Ramos (cell line): Measurements from ENCODE around the gene LCN12.

Source experiments
- in situ Hi-C: fragments of 300-500 bp; cut with MboI; formaldehyde crosslinking; loops from one replicate; pipeline ENCODE4 v1.14.3; 2022; ENCODE audit warnings: low sequenced_read_pairs; ENCODE audit not compliant: unreplicated experiment

The LCN12 gene

DNA sequence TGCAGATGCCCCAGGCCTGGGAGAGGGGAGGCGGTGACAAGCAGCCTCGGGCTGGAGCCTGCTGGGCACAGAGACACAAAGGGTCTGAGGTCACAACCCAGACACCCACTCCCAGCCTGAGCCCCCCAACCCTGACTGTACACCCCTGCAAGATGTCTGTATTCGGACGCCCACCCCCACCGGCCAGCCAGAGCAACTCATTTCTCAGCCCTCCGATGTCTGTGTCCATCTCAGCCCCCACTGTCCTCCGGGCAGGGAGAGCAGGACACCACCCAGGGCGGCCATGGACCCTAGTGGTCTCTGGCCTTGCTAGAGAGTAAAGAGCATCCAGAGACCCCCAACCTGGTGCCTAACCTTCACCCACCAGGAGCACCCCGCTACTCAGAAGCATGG is 3.9 kb downstream of the LCN12 start:
- in situ Hi-C loops = no loop called here

DNA sequence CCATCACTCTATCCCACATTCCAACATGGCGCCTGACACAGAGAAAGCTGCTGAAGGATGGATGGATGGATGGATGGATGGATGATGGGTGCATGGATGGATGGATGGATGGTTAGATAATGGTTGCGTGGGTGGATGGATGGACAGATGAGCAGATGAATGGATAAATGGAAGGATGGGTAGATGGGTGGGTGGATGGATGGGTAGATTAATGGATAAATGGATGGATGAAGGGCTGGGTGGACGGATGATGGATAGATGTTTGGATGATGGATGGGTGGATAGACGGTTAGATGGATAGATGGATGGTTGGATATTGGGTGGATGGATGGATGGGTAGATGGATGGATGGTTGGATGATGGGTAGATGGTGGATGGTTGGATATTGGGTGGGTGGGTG is 4.5 kb downstream of the LCN12 start:
- in situ Hi-C loops = no loop called here

DNA sequence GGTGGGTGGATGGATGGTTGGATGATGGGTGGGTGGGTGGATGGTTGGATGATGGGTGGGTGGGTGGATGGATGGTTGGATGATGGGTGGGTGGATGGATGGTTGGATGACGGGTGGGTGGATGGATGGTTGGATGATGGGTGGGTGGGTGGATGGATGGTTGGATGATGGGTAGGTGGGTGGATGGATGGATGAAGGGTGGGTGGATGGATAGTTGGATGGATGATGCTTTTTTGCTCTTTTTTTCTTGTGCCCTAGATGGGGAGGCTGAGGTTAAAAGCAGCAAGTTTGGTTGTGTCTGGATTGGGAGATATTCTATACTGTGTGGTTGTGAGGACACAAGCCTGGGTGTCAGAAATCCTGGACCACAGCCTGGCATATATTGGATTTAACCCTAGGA is 5.4 kb downstream of the LCN12 start:
- in situ Hi-C loops = no loop called here

DNA sequence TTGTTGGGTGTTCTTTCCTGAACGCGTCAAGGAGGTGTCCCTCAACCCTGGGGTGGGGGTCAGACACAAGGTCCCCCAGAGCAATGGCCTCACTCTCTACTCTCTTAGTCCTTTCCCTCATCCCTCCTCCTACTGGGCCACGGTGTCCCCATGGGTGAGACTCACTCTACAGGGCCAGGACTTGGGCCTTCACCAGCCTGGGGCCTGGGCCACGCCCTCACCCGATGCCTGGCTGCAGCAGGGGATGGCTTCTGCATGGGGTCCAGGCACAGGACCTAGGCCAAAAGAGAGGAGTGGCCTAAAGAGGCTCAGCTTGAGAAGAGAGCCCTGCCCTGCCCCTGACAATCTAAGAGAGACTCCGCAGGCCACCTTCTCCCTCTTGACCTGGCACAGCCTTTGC is 5.8 kb downstream of the LCN12 start:
- in situ Hi-C loops = no loop called here

DNA sequence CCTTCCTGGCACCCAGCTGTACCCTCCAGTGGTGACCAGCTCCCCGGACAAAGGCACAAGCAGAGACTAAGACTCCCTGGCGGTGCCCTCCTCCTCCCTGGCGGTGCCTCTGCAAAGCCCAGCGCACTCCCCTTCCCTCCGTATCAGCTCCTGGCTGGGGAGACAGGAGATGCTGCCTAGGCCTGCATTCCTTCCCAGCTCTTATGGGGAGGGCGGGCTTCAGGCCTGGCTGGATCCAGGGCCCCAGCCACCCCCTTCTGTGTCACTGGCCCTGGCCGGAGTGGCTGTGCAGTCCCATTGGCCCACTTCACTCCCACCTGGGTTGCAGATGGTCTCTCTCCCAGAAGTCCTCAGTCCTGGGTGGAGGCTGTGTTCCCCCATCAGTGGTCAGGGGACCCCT is 6.4 kb downstream of the LCN12 start:
- in situ Hi-C loops = no loop called here

DNA sequence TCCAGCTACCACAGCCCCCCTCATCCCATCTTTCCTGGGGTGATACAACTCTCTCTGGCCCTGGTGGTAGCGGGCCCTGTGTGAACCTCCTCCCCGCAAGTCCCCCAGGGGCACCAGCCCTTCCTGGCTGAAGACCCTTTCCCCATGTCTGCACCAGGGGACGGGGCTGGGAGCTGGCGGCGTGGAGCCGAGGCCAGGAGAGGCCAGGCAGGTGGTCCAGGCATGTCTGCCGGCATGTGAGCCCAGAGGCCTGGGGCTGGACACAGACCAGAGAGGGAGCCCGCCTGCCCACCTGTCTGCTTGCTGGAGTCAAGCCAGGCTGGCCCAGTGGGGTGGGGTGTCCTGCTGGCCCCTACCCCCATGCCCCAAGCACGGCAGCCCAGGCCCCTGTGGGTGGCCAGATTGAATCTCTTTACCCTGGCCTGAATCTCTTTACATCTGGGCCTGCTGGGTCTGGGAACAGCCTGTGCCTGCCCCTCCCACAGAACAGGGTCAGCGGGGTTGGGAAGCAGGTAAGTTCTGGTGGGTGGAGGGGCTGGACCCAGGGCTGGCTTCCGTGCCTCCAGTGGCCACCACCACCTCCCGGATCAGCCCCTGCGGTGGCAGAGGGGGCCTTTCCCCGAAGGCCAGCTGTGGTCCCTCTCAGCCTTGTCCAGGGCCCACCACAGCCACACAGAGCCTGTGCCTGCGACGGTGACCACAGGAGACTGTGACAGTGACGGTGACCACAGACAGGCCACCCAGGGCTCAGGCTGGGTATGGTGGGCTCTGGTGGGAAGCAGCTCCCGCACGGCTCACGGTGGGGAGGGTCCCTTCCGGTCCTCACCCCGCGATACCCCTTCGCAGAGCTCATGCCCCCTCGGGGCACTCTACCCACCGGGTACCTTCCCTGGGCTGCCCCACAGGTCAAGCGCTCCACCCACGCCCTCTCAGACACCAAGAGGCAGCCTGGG is 7.1 kb downstream of the LCN12 start:
- in situ Hi-C loops = no loop called here

DNA sequence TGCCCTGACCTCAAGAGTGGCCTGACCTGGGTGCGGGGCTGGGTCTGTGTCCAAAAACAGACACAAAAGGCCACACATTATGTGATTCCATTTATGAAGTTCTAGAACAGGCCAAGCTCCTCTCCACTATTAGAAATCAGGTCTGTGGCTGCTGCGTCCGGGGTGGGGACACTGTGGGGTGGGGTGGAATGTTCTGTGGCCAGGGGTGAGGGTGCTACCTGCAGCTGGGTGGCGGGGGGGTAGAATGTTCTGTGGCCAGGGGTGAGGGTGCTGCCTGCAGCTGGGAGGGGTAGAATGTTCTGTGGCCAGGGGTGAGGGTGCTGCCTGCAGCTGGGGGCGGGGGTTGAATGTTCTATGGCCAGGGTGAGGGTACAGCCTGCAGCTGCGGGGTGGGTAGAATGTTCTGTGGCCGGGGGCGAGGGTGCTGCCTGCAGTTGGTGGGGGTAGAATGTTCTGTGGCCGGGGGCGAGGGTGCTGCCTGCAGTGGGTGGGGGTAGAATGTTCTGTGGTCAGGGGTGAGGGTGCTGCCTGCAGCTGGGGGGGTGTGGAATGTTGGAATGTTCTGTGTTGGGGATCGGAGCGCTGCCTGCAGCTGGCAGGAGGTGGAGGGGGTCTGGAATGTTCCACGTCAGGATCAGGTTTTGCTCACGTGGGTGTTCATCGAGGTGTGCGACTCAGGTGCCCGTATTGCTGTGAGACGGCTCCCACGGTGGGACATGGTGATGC is 8.3 kb downstream of the LCN12 start:
- in situ Hi-C loops = no loop called here

DNA sequence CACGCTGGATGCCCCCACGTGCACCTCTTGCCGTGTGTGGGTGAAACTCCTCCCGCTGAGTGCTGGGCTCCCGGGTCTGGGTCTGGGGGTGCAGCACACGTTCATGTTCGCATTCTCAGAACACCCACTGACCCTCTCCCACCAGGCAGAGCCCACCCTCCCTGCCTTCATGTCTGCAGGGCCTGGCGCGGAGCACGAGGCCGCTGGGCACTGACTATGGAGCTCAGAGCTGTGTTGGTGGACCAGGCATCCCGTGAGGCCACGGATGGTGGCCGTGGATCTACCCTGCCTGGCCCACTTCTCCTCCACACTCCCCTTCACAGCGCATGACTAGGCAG is 8.8 kb downstream of the LCN12 start:
- in situ Hi-C loops = no loop called here

DNA sequence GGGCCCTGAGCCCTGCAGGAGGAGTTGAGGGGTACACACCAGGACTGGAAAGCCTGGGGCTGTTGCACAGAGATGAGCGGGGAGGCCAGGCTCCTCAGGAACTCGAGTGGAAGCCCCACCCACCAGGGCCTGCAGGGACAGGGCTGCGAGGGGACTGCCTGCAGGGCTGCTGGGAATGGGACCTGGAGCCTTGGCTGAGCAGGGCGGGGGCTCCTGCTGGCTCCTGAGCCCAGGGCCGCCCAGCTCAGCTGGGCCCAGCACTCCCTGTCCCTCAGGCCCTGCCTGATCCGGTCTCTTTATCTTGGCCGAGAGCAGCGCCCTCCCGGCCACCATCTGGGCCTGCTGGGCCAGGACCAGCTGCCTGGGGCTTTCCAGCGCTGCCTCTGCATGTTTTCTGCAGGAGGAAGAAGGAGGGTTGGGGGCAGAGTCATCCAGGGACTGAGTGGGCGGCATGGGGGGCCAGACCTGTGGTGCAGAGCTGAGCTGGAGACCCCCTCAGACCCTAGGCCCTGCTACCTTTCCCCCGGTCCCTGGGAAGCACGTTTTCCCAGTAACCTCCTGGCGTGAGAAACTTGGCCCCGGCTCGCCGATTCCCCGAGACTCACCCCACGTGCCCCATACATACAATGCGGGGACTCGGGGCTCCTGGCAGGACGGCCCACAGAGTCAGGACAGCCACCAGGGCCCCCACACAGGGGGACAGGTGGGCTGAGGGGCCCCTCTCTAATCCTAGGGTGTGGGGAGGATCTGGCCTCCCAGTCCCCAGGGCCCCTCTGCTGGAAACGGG is 9.4 kb downstream of the LCN12 start:
- in situ Hi-C loops = no loop called here

DNA sequence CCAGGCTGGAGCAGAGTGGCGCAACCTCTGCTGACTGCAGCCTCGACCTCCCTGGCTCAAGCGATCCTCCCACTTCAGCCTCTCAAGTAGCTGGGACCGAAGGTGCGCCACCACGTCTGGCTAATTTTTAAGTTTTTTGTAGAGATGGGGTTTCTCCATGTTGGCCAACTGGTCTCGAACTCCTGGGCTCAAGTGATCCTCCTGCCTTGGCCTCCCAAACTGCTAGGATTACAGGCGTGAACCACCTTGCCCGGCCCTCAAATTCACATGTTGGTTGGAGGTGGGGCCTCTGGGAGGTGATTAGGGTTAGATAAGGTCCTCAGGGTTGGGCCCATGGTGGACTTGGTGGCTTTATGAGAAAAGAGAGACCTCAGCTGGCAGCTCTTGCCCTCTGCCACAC is 10.1 kb downstream of the LCN12 start:
- in situ Hi-C loops = no loop called here

DNA sequence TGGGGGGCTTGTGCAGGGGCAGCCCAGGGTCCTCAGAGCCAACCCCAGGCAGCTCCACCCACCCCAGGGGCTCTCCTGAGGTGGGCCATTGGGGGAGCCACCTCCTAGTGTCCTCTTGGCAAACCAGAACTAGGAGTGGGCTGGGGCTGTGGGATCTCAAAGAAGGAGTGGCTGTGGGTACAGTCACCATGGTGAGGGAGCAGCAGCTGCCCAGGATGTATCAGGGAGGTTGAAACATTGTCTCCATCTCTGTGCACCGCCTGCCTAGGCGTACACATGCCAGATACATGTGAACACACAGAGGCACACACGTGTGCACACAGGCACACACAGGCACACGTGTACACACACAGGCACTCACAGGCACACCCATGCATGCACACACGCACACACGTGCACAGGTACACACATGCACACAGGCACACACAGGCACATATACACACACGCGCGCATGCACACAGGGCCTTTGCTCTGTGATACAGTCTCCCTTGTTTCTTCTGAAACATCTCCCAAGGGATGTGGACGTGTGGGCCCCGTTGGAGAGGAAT is 10.7 kb downstream of the LCN12 start:
- in situ Hi-C loops = no loop called here

DNA sequence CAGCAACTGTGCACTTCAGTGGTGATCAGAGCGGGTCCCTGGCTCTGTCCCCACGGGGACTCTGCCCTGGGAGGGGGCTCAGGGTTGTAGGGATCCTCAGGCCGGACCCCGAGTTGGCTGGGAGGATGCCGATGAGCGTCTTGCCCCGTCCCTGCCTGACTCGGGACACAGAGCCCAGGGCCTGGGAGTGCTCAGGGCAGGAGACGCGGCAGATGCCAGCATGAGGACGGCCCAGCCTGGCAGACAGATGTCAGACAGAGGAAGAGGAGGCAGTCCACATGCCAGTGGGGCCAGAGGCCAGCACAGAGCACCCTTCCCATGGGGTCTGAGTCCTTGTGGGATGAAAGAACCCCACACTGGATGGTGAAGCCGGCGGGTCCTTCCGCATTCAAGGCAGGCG is 11.3 kb downstream of the LCN12 start:
- in situ Hi-C loops = no loop called here

DNA sequence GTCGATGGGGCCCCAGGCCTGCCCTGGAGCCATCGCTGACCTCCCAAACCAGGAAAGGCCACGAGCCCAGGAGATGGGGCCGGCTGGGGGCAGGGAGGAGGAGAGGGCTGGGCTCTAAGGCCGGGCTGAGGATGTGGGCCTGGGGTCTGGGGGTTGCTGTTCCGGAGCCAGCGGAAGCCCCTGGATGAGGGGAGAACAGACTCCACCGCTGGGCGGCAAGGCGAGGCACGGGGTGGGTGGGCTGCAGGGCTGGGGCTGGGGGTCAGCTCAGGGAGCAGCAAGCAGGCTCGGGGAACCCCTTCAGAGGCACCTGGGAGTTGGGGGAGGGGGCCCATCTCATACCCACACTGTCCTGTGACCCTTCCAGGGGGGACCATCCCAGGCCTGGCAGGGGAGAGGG is 11.7 kb downstream of the LCN12 start:
- in situ Hi-C loops = no loop called here

DNA sequence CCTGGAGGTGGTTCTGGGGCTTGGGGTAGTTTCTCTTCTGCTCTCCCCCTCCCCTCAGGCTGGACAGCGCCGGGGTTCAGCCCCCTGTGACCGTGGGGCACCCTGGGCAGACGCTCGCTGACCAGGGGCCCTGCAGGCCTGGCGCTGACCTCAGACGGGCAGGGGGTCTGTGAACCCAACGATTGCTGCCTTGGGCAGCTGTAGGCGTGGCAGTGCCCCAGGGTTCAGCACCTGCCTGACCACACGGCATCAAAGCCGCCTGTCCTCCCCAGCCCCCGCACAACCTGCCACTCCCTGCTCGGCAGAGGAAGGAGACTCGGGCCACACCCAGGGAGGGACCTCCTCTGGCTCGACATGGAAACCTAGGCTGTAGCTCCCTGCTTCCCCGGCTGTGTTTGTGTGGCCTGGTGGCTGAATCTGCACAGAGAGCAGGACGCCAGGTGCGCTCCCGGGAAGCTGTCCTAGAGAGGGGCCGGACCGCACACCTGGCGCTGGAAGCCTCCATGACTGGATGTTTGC is 12.2 kb downstream of the LCN12 start:
- in situ Hi-C loops = no loop called here

DNA sequence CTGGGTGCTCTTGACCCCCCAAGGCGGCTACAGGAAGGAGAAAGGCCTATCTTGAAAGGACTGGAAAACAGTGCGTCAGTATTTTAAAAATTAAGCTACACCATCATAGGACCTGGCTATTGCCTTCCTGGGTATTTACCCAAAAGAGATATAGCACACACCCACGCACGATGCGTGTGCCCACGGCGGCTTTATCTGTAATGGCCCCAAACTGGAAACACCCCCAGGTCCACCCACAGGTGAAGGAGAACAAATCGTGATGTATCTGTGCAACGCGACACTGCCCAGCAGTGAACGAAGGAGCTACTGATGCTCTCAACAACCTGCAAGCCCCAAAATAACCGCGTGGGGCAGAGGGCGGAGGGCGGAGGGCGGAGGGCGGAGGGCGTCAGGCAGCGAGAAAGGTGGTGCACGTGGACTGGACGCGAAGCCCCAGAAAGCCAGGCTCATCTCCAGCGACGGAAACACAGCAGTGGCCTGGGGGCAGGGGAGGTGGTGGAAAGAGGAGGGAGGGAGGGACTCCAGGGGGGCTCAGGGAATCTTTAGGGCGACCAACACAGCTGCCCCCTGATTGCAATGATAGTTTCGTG is 12.9 kb downstream of the LCN12 start:
- in situ Hi-C loops = no loop called here

DNA sequence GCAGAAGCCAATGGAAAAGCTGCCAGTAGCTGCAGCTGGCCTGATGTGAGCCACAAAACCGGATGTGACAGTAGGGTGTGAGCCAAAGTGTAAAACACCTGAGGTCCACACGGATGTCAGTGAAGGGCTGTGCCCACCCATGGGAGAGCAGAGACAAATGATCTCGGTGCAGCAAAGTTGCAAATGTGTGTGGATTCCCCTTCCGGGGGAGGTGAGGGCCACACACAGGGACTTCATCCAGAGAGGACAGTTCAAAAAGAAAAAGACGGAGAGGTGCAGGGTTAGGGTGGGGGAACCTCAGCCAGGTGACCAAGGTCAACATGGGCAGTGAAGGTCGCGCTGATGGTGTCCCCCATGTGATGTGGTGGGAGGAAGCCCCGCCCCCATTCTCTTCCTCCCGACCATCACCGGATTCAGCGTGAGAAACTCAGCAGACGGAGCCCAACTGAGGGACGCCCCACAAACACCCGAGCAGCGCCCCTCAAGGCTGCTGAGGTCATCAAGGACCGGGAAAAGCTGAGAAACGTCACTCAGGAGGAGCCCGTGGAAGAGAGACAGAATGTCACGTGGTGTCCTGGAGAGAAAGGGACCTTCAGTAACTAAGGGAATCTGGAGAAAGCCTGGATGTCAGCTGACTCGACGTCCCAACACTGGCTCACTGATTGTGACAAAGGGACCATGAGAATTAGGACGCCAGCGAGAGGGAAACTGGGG is 13.9 kb downstream of the LCN12 start:
- in situ Hi-C loops = no loop called here

DNA sequence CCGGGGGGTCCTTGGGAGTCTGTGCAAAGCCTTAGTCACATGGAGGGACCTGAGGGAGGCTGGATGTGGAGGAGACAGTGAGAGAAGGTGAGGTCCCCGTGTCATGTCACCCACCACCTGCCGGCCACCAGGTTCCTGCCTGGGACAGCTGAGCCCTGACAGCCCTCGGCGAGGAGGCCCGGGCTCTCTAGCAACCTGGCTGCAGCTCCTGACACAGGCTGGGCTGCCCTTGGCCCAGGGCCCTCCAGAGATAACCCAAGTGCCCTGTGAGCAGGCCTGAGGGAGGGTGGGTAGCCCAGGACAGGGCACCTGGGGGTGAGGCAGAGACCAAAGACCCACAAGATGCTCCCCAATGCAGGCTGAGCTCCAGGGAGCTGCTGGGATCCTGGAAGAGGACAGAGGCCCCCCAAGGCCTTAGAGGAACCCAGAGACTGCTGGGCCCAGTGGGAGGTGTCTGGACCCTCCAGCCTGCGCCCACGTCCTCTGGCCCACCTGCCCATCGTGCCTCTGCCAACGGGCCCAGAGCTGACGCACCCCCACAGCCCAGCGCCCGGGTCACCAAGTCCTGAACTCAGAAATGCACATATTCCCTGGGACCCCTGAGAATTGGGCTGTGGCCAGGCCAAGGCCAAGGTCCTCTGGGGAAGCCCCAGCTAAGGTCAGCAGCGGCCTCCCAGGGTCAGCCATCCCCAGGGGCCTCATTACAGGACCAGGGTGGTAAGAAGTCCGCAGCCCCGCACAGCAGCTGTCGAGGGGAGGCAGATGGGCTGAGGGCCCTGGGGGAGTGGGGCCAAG is 16.5 kb downstream of the LCN12 start:
- in situ Hi-C loops = no loop called here

DNA sequence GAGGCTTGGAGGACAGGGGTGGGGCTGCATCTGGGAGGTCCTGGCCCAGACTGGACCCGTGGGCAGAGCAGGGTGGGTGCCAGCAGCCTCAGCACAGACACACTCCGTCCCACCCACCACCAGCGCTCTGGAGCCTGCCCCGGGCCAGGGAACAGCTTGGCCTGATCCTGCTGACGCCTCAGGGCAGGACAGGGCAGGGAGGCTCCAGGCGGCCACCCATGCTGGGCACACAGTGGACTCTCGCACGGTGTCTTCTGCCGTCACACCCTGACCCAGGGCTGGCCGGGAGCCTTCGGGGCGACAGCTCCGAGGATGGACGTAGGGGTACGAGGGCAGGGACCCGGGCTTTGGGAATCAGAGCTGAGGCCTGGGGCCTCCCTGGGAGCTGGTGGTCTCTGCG is 17.1 kb downstream of the LCN12 start:
- in situ Hi-C loops = no loop called here

DNA sequence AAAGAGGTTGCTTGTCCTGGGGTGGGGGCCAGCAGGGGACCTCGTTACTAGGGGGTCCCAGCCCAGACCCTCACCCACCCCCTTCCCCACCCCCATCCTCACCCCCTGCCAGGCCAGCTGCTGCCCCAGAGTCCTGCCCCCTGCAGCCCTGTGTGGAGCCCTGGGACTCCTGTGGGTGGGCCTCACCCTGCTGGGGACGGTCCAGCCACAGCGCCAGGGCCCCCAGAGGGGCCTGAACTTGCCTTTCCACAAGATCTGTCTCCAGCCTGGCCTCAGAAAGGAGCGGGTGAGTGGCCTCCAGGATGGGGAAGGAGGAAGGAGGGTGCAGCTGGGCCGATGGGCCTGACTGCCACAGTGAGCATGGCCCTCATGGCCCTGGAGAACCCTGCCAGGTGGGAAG is 17.7 kb downstream of the LCN12 start:
- in situ Hi-C loops = no loop called here
